Esophagus squamous epithelium (tissue), 4 donors: ENCODE data around the gene SIRPB2.

Source experiments
- CTCF ChIP-seq, 6 experiments: fragments of 450-650 bp in 4 of 6; fragments of 200-600 bp in 2 of 6; sonication (generic) in 2 of 6; IDR thresholded peaks; one replicate each; pipeline ENCODE4 v1.5.1; 2016 to 2019; ENCODE audit warnings: antibody characterized with exemption in 6 of 6, mild to moderate bottlenecking in 4 of 6, moderate library complexity in 4 of 6
- POLR2A ChIP-seq, 4 donors: fragments of 450-650 bp; IDR thresholded peaks; one replicate each; pipeline ENCODE4 v1.6.1; 2017; ENCODE audit warnings: antibody characterized with exemption in 4 of 4, mild to moderate bottlenecking in 4 of 4, moderate library complexity in 3 of 4

- TF ChIP-seq CTCF (IDR thresholded peaks at IDR 0.05), result no peak
- no peak for TF ChIP-seq POLR2A (IDR thresholded peaks at IDR 0.05)
Measured at GRCh38 chr20:1524004-1524403, 32.8 kb upstream of the SIRPB2 start.
